GM21526 (cell line): ENCODE results near the gene CCDC85C.

ENCODE experiments used
- ATAC-seq: cut with Tn5 transposase; IDR thresholded peaks from one replicate; pipeline ENCODE4 v1.9.1; 2021; ENCODE audit warnings: moderate library complexity; ENCODE audit not compliant: unreplicated experiment, low FRiP score

Gene CCDC85C

DNA sequence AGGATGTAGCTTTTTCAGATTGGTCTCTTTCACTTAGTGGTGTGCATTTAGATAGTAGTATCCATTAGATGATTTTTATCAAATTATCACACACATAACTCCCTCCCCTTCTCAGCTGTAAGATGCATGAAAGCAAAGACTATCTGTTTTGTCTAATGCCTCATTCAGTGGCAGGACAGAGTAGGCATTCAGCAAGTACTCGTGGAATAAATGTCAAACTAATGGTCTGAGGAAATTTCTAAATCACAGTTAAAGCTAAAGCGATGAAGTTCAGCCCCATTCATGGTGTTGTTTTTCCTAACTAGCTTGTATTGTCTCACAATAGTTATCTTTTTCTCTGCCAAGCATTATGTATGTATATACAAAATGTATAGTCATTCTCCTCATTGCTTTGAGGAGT is 106.7 kb downstream of the CCDC85C start:
- ATAC-seq = no peak

DNA sequence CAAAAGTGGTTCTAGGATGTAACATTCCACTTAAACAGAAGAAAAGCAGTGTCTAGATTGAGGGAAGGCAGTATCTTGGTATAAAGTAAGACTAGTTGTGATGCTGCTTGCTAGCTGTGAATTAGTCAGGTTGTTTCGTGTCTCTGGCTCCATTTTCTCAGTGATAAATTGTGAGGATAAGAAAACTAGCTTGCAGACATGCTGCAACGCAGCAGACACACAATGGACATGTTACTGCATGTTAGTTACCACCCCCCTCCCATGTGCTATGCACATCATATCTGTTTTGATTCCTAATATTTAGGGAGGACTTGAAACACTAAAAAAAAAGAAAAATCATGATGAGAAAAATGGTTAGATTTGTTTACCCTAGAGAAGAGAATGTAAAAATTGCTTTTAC is 119.9 kb downstream of the CCDC85C start:
- no peak for ATAC-seq

- no peak for ATAC-seq
Observed at GRCh38 chr14:99481745-99482099, 122.3 kb downstream of the CCDC85C start.

- peak; percentile 90 for ATAC-seq
Observed at GRCh38 chr14:99480917-99481744, 122.9 kb downstream of the CCDC85C start, which contains the start of gene CCNK. Gene CCNK (plus strand): TSS chr14:99481409. CDS start chr14:99492678, 11,269 bp downstream.

- ATAC-seq = peak; percentile 7
Observed at GRCh38 chr14:99479906-99480869, 123.8 kb downstream of the CCDC85C start, which contains the start of gene SETD3. Gene SETD3 (minus strand): TSS chr14:99480859. CDS start chr14:99465805, 15,054 bp downstream.

DNA sequence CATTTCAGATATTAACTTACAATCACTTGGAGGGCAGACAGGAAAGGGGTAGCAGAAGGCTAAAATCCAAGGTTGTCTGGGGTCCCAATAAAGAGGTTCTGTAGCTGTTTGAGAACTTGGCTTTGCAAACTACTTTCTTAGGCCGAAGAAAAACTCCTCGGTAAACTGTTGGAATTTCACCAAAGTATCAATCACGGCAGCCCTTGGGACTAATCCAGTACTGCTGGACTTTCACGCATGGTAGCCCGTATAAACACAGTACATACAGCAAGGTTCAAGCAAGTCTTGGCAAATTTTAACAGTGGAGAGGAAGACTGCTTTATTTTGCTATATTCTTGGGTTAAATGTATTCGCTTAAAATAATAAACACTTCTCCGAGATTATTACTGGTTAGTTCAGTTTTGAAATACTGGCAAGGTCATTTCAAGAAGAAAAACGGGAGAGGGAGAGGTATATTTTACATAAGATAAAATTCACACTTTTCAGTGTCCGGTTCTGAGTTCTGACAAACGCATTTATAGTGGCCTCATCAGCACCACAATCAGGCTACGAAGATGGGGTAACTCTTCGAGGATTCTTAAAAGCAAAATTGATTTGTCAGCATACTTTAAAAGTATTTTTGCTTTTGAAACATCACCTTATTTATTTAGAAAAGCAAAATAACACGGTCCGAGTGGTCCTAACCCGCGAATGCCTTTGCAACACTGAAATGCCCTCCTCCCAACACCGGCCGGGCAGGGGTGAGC is 124.7 kb downstream of the CCDC85C start:
- ATAC-seq = no peak

- ATAC-seq = no peak
Observed at GRCh38 chr14:99478128-99478527, 125.9 kb downstream of the CCDC85C start.

DNA sequence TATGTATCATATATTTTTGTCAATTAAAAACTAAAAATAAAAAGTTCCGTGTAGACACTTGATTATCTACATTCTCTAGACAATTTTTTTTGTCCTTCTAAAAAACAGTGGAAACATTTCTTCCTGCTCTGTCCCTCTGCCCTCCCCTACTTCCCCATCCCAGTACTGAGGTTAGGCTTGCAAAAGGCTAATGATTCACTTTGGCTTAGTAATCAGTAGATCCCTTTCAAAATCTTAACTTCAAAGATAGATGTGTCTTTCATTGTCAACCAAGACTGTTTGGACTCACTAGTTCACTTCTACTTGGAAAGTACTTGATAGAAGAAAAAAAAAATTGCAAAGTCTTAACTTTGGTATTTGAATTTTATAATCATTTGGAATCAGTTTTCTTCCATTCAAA is 127.1 kb downstream of the CCDC85C start:
- ATAC-seq = no peak

DNA sequence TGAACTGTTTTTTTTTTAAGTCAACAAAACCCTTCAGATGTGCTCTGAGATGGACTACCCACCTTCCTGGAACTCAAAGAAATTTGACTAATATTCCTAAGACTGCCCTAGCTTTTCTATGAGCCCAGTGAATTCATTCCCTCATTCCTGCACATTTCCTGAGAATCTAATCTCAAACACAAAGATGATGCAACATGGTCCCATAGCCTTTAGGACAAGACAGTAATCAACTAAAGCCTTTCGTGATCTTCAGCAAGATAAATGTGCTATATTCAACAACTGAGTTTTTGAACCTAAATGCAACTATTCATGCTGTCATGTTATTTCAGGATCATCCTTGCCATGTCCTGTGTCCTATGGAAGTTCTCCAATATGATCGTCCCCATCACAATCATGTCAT is 128.3 kb downstream of the CCDC85C start:
- no peak for ATAC-seq

DNA sequence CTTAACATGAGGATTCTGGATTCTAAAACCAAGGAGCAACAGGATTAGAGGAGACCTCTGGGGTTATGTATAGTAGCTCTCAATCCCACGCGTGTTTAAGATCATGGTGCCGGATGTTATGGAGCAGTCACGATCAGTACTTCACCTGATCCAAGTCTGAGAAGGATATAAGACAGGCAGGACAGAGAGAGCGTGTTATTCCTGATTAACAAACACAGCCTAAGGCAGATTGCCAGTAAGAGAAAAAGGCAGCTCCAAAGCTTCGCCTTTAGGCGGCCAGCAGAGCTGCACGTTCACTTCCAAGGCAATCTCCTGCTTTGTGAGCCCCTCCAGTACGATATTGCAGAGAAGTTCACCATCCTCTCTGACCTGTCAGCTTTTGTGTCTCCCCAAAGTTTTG is 128.8 kb downstream of the CCDC85C start:
- ATAC-seq = no peak

DNA sequence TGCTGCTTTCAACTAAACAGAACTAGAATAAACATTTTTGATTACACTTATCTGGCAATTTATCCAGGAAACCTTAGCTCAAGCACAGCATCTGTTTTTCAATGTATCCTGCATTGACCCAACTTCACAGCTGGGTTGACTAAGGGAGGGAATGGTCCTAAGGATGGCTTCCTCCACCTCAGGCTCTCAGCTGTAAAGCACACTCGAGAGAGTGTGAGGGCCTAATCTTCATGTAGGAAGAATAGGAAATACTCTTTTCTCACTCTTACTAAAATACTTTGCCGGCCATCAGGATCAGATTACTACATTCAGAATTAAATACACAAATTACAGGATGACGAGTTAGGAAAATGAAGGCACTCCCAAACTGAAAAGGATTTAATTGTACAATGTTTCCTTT is 130.5 kb downstream of the CCDC85C start:
- ATAC-seq = no peak

GRCh38 chr14:99472937-99473336 is 131.1 kb downstream of the CCDC85C start:
- no peak for ATAC-seq

GRCh38 chr14:99471731-99472130 is 132.3 kb downstream of the CCDC85C start:
- ATAC-seq = no peak

- ATAC-seq = no peak
Observed at GRCh38 chr14:99468836-99469592, 135.0 kb downstream of the CCDC85C start.

GRCh38 chr14:99468081-99468480 is 135.9 kb downstream of the CCDC85C start:
- ATAC-seq = no peak

GRCh38 chr14:99467336-99468078 is 136.5 kb downstream of the CCDC85C start:
- ATAC-seq = no peak

DNA sequence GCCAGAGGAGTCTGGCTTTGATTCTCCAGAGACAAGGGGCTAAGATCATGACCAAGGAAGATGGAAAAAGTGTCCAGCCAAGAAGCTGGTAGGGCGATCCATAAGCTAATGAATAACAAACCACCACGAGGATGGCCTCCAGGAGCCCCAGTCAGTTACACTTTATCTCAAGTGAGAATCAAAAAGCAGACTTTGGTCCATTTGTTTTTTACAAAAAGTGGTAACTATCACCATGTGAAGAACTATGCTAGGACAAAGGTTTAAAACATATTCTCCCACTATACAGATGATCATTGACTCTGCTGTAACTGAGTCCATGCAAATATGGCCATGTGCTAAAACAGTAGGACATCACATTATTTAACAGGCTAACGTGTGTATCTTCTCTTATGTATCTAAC is 137.2 kb downstream of the CCDC85C start:
- ATAC-seq = no peak

- no peak for ATAC-seq
Observed at GRCh38 chr14:99465288-99465687, 138.7 kb downstream of the CCDC85C start.

GRCh38 chr14:99463974-99464373 is 140.0 kb downstream of the CCDC85C start:
- no peak for ATAC-seq
